ENCODE data around the gene TRIM38. TPM values are rescaled to one million over a fixed set of nuclear protein-coding genes. Genes with fewer than 3 reads are reported as not detected.
"Not testable (repeated sequence)": the region's sequence is repeated elsewhere in the genome, so short reads cannot be mapped to it uniquely, and the experiment has no call there.

The TRIM38 gene
- polyA plus RNA-seq, 4 donors, result 8.8 to 10.9 (median 10.3) TPM

DNA sequence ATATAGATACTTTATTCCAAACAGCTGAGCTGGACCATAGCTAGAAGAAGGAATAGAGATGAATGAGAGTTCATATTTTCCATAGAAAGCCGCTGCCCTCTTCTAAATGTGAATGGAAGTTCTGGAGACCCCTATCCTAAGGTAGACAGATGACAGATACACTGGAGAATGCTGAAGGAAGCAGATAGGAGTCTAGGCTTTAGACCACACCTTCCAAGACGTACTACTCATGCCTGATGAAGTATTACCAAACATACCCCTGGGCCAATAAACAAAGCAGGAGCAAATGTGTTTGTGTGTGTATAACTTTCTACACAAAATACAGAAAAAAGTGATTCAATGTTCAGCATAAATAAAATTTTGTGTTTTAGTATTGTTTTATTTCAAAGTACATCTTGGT lies 23.0 kb upstream of the TRIM38 start:
- no peak for DNase-seq (ENCODE audit: low read depth in 4 of 4, low spot score in 3 of 4)

DNA sequence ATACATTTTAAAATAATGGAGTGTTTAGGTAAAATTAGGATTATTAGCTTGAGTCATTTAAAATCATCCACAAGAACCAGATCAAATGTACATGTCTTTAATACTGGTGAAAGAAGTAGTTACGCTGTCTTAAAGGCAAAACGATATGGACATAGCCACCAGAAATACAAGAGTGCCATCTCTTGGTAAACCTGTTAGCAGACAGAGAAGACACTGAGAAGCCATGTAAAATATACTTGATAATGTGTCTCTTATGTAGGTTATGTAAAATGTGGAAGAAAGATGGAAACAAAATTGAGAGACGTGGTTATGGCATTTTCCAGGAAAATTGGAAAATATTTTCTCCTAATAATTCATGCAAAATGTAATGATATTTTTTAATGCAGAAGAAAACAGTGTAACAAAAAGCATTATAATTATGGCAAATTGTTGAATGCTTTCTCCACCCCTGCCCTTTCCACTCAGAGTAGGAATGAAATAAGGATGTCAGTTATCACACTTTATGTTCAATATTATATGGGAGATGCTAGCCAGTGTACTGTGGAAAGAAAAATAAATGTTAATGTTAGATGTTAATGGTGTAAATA lies 19.9 kb upstream of the TRIM38 start:
- no peak for DNase-seq (ENCODE audit: low read depth in 4 of 4, low spot score in 3 of 4)

DNA sequence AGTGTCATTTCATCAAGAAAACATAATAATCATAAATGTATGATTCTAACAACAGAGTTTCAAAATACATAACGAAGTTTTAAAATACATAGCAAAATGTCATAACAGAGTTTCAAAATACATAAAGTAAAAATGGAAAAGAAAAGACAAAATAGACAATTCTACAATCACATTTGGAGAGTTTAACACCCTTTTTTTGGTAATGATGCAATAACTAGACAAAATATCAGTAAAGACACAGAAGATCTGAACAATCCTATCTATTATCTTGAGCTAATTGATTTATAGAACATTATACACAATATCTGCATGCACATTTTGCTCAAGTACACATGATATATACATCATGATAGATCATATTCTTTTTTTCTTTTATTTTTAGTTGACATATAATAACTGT lies 18.7 kb upstream of the TRIM38 start:
- DNase-seq (ENCODE audit: low read depth in 4 of 4, low spot score in 3 of 4), result no peak

DNA sequence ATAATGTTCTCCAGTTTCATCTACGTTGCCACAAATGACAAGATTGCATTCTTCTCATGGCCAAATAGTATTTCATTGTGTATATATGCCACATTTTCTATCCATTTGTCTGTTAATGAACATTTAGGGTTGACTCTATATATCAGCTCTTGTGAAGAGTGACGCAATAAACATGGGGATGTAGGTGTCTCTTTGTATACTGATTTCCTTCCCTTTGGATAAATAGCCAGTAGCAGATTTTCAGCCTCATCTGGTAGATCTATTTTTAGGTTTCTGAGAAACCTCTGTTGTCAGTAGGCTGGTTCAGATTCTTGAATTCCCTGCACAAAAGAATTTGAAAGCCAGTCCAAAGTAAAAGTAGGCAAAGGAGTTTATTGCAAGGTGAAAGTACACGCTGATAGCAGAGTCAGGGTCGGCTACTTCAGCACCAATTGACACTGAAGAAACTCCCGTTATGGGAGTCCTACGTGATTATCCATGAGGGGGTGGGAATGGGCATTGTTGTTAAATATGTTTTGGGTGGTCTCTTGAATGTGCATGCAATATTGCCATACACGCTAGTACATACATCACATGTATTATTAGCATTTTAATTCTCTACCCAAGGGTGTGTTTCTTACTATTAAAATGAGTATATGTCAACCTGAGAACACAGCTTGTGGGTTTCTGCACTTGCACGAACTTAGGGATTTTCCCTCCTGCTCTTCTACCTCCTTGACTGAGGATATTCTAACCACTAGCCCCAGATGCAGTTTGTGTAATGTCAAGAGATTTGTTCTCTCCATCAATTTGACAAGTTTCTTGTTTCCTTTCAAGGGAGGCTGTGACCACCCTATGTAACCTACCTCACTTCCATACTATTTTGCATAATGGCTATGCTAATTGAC lies 17.7 kb upstream of the TRIM38 start:
- no peak for DNase-seq (ENCODE audit: low read depth in 4 of 4, low spot score in 3 of 4)

DNA sequence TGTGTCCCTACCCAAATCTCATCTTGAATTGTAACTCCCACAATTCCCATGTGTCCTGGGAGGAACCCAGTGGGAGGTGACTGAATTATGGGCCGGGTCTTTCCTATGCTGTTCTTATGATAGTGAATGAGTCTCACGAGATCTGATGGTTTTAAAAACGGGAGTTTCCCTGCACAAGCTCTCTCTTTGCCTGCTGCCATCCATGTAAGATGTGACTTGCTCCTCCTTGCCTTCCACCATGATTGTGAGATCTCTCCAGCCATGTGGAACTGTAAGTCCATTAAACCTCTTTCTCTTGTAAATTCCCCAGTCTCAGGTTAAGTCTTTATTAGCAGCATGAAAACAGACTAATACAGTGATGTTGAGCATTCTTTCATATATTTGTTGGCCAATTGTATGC lies 16.9 kb upstream of the TRIM38 start:
- not testable (repeated sequence) for DNase-seq (ENCODE audit: low read depth in 4 of 4, low spot score in 3 of 4)

DNA sequence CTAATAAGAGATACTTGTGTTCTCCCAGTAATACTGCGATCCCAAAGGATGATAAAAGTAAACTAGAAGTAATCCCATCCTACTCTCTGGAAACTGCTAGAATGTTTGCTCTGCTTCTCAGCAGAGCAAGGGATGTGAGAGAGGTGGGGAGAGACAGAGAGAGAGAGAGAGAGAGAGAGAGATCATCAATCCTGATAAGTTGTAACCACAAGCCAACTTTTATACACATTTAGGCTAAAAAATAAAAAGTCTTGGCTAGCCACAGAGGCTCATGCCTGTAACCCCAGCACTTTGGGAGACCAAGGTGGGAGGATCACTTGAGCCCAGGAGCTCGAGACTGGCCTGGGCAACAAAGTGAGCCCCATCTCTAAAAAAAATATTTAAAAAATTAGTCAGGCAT lies 16.0 kb upstream of the TRIM38 start:
- no peak for DNase-seq (ENCODE audit: low read depth in 4 of 4, low spot score in 3 of 4)

DNA sequence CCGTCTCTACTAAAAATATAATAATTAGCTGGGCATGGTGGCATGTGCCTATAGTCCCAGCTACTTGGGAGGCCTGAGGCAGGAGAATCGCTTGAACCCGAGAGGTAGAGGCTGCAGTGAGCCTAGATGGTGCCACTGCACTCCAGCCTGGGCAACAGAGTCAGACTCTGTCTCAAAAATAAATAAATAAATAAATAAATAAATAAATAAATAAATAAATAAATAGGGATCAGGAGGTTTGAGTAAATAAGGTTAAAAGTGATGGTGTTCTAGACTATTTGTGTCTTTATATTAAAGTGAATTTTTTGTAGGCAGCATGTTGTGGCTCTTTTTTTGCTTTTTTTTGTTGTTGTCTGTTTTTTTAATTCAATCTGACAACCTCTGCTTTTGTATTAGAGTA lies 15.1 kb upstream of the TRIM38 start:
- DNase-seq (ENCODE audit: low read depth in 4 of 4, low spot score in 3 of 4), result not testable (repeated sequence)

DNA sequence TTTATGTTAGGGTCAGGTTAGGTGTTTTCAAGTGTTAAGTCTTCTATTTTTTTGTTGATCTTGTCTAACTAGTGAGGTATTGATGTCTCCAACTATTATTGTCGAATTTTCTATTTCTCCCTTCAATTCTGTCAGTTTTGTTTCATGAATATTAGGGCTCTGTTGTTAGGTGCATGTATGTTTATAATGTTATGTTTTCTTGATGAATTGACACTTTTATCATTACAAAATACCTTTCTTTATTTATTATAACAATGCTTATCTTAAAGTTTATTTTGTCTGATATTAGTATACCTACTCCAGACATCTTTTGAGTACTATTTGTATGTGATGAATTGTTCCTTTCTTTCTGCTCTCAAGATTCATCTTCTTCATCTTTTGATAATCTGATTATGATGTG lies 12.9 kb upstream of the TRIM38 start:
- no peak for DNase-seq (ENCODE audit: low read depth in 4 of 4, low spot score in 3 of 4)

DNA sequence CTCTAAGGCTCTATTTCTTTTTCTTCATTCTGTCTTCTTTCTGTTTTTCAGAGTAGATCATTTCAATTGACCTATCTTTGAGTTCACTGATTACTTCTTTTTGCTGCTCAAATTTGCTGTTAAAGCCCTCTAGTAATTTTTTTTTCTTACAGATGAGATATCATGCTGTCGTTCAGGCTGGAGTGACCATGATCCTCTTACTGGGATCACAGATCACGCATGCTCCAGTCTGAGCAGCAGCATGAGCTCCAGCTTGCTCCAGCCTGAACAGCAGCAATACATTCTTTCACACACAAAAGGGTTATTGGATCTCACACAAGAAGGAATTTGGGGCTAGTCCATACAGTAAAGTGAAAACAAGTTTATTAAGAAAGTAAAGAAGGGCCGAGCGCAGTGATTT lies 12.3 kb upstream of the TRIM38 start:
- DNase-seq (ENCODE audit: low read depth in 4 of 4, low spot score in 3 of 4), result no peak

DNA sequence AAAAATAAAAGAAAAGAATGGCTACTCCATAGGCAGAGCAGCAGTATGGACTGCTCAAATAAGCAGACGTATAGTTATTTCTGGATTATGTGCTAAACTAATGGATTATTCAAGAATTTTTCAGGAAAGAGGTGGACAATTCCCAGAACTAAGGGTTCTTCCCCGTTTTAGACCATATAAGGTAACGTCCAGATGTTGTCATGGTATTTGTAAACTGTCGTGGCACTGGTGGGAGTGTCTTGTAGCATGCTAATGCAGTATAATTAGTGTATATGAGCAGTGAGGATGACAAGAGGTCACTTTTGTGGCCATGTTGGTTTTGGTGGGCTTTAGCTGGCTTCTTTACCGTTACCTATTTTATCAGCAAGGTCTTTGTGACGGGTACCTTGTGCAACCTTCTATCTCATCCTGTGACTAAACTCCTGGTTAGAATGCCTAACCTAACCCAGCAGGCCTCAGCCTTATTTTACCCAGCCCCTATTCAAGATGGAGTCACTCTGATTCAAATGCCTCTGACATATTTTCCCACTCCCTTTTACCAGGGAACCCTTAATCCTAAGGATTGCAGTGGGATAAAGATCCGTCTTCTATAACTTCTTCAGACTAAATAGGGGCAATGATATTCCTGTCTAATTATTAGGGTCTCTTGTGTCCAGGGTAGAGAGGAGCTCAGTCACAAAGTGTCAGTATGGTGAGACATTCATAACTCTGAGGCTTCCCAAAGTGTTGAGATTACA lies 11.1 kb upstream of the TRIM38 start:
- DNase-seq (ENCODE audit: low read depth in 4 of 4, low spot score in 3 of 4), result no peak

DNA sequence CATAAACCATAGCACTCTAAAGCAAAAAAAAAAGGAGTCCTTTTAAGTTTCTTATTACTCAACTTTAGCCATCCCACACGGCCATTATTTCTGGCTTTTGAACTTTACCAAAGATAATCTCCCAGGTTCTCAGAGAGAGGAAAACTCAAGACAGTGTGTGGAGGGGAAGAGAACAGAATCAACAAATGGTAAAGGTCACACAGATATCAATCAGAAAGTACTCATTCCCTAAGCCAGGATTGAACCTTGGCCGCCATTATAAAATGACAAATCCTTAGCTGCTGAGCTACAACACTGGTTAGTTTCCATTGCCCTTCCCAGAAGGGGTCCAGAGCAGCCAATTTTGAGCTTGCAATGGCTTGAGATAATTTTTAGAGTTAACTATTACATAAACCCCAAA lies 10.1 kb upstream of the TRIM38 start:
- DNase-seq (ENCODE audit: low read depth in 4 of 4, low spot score in 3 of 4), result no peak

DNA sequence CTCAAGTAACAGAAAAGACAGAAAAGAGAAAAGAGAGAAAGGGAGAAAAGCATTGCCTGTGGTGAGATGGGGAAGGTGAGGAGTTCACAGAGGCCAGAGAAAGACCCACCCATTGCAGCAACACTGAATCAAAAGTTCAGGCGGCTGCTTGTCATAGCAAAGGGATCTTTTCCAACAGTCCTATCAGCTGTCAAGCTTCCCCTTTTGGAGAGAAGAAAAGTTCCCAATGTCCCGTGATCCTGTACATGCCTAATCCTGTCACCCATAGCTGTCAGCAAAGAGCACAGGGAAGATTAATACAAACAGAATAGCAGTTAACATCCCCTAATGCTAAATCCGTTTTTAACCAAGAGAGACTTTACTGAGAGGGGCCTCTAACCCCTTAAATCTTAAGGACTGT lies 8.9 kb upstream of the TRIM38 start:
- DNase-seq (ENCODE audit: low read depth in 4 of 4, low spot score in 3 of 4), result no peak

DNA sequence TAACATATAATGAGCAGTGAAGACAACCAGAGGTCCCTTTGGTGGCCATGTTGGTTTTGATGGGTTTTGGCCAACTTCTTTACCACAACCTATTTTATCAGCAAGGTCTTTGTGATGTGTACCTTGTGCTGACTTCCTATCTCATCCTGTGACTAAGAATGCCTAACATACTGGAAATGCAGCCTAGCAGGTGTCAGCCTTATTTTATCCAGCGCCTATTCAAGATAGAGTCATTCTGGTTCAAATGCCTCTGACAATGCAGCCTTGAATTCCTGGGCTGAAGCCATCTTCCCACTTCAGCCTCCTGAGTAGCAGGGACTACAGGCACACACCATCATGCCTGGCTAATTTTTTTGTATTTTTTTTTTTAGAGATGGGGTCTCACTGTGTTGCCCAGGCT lies 7.8 kb upstream of the TRIM38 start:
- DNase-seq (ENCODE audit: low read depth in 4 of 4, low spot score in 3 of 4), result no peak

DNA sequence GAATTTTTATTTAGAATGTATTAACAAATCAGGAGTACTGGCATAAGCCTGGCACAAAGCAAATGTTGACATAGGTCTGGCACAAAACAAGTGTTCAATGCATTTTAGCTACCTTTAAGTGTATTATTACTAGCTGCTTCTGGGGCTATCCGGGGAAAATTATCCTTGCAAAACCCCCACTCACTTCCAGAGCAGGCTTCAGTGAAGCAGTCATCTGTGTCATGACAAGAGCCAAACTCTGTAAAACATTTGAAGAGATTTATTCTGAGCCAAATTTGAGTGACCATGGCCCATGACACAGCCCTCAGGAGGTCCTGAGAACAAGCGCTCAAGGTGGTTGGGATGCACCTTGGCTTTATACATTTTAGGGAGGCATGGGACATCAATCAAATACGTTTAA lies 6.4 kb upstream of the TRIM38 start:
- DNase-seq (ENCODE audit: low read depth in 4 of 4, low spot score in 3 of 4), result peak in 1 of 4 donors; percentile 12

DNA sequence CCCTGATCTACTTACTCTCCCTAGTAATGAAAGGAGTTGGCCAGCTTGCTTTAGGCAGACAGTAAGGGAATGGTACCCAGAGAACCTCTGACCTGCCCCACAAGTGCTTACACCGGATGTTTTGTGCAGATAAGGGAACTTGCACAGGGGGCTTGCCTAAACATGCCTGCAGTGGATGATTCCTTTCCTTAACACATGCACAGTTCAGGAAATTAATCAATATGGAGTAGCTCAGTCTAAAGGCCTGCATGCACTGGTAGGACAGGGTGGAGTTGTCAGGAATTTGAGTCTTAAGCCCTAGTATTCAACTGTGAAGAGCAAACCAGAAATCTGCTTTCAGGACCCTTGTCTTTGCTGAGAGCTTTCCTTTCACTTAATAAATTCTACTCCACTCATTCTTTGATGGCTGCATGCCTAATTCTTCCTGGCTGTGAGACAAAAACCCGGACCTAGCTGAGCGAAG lies 3.9 kb upstream of the TRIM38 start:
- DNase-seq (ENCODE audit: low read depth in 4 of 4, low spot score in 3 of 4), result no peak

DNA sequence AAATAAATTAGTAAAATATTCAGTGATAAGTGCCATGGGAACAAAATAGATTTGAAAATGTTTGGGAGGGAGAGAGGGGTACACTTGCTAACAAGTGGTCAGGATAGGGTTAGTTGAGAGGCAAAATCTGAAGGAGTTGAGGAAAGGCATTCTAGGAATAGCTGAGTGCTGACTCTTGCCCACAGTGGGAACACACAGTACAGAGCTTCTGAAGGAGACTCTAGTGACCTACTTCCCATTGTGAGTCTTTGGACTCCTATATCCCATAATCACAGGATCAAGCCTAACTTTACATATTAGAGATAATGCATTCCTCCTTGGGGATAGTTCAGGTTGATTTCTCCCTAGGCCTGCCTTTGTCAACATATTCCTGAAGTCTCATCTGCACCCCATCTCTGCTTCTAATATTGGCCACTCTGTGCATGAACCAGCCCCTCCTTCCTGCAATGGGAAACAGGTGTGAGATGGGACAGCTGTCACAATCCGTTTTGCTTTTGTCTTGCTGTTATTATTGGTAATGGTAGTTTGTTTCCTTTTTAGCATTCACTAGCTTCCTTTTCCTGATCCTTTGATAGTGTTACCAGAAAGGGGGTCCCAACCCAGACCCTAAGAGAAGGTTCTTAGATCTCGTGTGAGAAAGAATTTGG lies 2.6 kb upstream of the TRIM38 start:
- DNase-seq (ENCODE audit: low read depth in 4 of 4, low spot score in 3 of 4), result no peak

DNA sequence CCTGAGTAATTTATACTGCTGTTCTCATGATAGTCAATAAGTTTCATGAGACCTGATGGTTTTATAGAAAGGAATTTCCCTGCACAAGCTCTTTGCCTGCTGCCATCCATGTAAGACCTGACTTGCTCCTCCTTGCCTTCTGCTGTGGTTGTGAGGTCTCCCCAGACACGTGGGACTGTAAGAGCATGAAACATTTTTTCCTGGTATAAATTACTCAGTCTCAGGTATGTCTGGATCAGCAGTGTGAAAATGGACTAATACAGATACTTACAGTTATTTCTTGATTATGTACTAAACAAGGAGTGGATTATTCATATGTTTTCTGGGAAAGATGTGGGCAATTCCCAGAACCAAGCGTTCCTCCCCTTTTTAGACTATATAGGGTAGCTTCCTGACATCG lies 1.9 kb upstream of the TRIM38 start:
- no peak for DNase-seq (ENCODE audit: low read depth in 4 of 4, low spot score in 3 of 4)

DNA sequence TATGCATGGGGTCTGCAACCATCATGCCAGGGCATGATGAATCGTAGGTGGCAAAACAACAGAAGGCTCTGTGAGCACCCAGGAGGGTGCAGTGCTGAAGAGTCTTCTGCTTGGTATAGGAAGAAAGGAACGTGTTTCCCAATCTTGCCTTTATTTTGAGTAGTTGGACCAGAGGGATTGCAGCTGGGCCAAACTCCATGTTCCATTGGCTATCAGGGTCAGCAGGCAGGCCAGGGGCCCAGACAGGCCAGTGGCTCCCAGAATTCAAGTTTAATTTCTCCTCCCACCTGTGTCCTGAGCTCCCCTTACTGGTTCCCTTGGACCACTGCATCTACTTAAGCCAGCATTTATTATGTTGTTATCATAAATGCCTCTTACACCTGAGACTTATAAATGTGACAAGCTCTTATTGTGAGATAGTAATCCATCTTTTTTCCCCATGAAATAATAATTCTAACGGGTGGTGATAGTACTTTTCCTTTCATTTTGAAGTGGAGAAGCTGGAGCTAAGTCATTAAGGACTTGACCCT lies 918 bp upstream of the TRIM38 start:
- no peak for DNase-seq (ENCODE audit: low read depth in 4 of 4, low spot score in 3 of 4)

DNA sequence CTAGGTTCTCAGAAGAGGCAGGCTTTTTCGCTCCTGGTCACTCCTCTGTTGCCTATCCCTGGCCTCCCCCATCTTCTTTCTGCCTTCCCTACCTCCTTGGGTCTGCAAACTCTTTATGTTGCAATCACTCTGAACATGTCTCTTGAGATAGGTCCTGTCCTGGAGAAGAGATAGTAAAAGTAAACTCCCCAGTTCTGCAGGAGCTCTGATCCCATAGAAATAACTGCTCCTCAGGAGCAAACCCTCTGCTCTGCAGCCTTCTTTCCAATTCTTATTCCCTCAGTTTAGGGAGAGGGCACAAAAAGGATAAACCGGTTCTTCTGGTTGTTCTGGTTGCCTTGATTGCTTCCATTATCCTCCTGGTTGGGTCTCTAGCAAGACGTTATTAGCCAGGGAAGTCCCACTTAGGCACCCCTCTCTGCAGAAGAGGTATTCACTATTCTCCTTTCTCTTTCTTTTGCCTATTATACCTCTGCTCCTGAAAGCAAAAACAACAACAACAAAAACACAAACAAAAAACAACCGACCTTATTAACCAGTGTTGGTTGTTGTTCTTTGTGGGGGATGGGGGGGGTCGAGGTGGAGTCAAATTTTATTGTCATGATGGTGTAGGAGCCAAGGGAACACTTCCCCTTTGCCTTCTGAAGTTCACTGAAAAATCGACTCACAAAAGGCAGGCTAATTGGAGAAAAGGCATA lies 973 bp downstream of the TRIM38 start:
- peak in 2 of 4 donors; percentile 40 to 59 for DNase-seq (ENCODE audit: low read depth in 4 of 4, low spot score in 3 of 4)

DNA sequence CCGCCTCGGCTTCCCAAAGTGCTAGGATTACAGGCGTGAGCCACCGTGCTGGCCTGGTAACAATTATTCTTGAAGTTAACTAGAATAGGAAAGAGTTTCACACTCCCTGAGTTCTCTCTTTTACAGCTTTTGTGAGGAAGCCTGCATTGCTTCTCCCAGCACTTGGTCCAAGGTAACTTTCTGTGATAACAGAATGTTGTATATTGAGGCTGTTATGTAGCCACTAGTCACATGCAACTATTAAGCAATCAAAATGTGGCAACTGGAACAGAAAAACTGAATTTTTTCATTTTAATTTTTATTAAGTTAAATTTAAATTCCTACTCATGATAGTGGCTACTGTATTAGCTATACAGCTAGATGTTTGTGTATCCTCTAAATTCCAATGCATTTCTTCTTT lies 2.5 kb downstream of the TRIM38 start:
- DNase-seq (ENCODE audit: low read depth in 4 of 4, low spot score in 3 of 4), result no peak
